Measurements from ENCODE around the gene PIAS1. TPM values are rescaled to one million over a fixed set of nuclear protein-coding genes. Genes with fewer than 3 reads are reported as not detected.
"Not testable (repeated sequence)": the region's sequence is repeated elsewhere in the genome, so short reads cannot be mapped to it uniquely, and the experiment has no call there.

Gene PIAS1
- polyA plus RNA-seq, 2 donors = 10.6 to 13.9 TPM

DNA sequence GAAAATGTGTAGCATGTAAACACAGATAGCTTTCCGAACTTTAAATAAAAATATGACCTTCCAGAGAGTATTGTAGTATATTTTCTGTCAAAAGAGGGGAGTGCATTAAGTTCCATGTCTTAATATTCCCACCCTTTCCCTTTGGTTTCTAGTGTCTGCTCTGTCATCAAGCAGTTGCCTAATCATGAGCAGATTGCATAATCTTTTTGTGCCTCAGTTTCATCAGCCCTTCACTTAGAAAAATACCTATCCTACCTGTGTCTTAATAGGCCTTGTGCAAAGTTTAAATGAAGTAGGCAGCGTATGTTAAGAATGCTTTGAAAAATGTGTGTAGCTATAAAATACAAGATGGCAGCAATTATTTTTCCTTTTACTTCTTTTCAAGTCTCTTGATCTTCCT lies 98.2 kb downstream of the PIAS1 start:
- no peaks in the 10 kb centered on the region for H3K4me1 ChIP-seq (ENCODE audit: control insufficient read depth in 2 of 2, insufficient read depth in 2 of 2, low read length in 1 of 2)
- H3K4me3 ChIP-seq (ENCODE audit: low read depth in 1 of 2, low read length in 2 of 2) = no peak overlapping the region
- H3K27me3 ChIP-seq (ENCODE audit: control insufficient read depth in 1 of 2, insufficient read depth in 2 of 2, low read length in 2 of 2) = no peaks in the 10 kb centered on the region
- no peak overlapping the region for H3K27ac ChIP-seq (ENCODE audit: low read depth in 2 of 2, low read length in 1 of 2)
- no peaks in the 10 kb centered on the region for H3K9me3 ChIP-seq (ENCODE audit: control insufficient read depth in 2 of 2, insufficient read depth in 1 of 2, low read depth in 1 of 2, low read length in 1 of 2)
- WGBS, 2 donors = 96% methylated on average over 2 of the region's 2 CpGs
- peaks cover 2 to 5% of the 10 kb centered on the region in 2 donors for H3K36me3 ChIP-seq (ENCODE audit: control insufficient read depth in 2 of 2, insufficient read depth in 2 of 2, low read length in 1 of 2)

GRCh38 chr15:68154923-68155559 lies 100.9 kb downstream of the PIAS1 start:
- H3K27me3 ChIP-seq (ENCODE audit: control insufficient read depth in 1 of 2, insufficient read depth in 2 of 2, low read length in 2 of 2) = no peaks in the 10 kb centered on the region
- no peak overlapping the region for H3K4me3 ChIP-seq (ENCODE audit: low read depth in 1 of 2, low read length in 2 of 2)
- H3K36me3 ChIP-seq (ENCODE audit: control insufficient read depth in 2 of 2, insufficient read depth in 2 of 2, low read length in 1 of 2) = peaks cover 2% of the 10 kb centered on the region in 2 donors
- no peaks in the 10 kb centered on the region for H3K9me3 ChIP-seq (ENCODE audit: control insufficient read depth in 2 of 2, insufficient read depth in 1 of 2, low read depth in 1 of 2, low read length in 1 of 2)
- no peaks in the 10 kb centered on the region for H3K4me1 ChIP-seq (ENCODE audit: control insufficient read depth in 2 of 2, insufficient read depth in 2 of 2, low read length in 1 of 2)
- H3K27ac ChIP-seq (ENCODE audit: low read depth in 2 of 2, low read length in 1 of 2) = no peak overlapping the region
- WGBS, 2 donors = 35 to 38% methylated on average over 4 of the region's 4 CpGs

DNA sequence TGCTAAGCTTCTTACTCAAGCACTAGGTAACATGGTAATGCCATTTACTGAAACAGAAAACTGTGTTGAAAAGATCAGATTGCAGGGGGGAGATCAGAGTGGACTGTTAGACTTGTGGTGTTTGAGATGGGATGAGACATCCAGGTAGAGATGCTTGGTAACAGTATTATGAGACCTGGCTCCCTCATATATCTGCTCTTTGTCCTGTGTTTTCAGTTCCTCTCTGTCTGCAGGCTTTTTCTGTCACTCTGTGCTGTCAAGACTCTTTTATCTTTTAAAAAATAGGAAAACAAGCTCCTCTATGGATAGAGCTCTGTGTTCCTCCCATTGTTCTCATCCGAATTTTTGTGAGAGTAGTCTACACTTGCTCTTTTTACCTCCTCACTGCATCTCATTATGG lies 103.0 kb downstream of the PIAS1 start:
- Histone ChIP-seq H3K4me1 (ENCODE audit: control insufficient read depth in 2 of 2, insufficient read depth in 2 of 2, low read length in 1 of 2) (no peaks in the 10 kb centered on the region), H3K27ac (ENCODE audit: low read depth in 2 of 2, low read length in 1 of 2) (no peak overlapping the region), H3K27me3 (ENCODE audit: control insufficient read depth in 1 of 2, insufficient read depth in 2 of 2, low read length in 2 of 2) (no peaks in the 10 kb centered on the region), H3K36me3 (ENCODE audit: control insufficient read depth in 2 of 2, insufficient read depth in 2 of 2, low read length in 1 of 2) (peaks cover 2% of the 10 kb centered on the region in 2 donors), H3K9me3 (ENCODE audit: control insufficient read depth in 2 of 2, insufficient read depth in 1 of 2, low read depth in 1 of 2, low read length in 1 of 2) (no peaks in the 10 kb centered on the region), H3K4me3 (ENCODE audit: low read depth in 1 of 2, low read length in 2 of 2) (no peak overlapping the region)
- 0 to 54% methylated on average over 1 of the region's 1 CpG for WGBS, 2 donors

GRCh38 chr15:68158046-68158628 lies 104.0 kb downstream of the PIAS1 start:
- Histone ChIP-seq H3K36me3 (ENCODE audit: control insufficient read depth in 2 of 2, insufficient read depth in 2 of 2, low read length in 1 of 2) (peaks cover 2% of the 10 kb centered on the region in 2 donors), H3K4me3 (ENCODE audit: low read depth in 1 of 2, low read length in 2 of 2) (no peak overlapping the region), H3K4me1 (ENCODE audit: control insufficient read depth in 2 of 2, insufficient read depth in 2 of 2, low read length in 1 of 2) (no peaks in the 10 kb centered on the region), H3K27ac (ENCODE audit: low read depth in 2 of 2, low read length in 1 of 2) (no peak overlapping the region), H3K9me3 (ENCODE audit: control insufficient read depth in 2 of 2, insufficient read depth in 1 of 2, low read depth in 1 of 2, low read length in 1 of 2) (no peaks in the 10 kb centered on the region), H3K27me3 (ENCODE audit: control insufficient read depth in 1 of 2, insufficient read depth in 2 of 2, low read length in 2 of 2) (no peaks in the 10 kb centered on the region)
- 53 to 55% methylated on average over 3 of the region's 3 CpGs for WGBS, 2 donors

GRCh38 chr15:68163191-68163590 lies 109.1 kb downstream of the PIAS1 start:
- no peaks in the 10 kb centered on the region for H3K9me3 ChIP-seq (ENCODE audit: control insufficient read depth in 2 of 2, insufficient read depth in 1 of 2, low read depth in 1 of 2, low read length in 1 of 2)
- no peaks in the 10 kb centered on the region for H3K27me3 ChIP-seq (ENCODE audit: control insufficient read depth in 1 of 2, insufficient read depth in 2 of 2, low read length in 2 of 2)
- H3K4me3 ChIP-seq (ENCODE audit: low read depth in 1 of 2, low read length in 2 of 2) = no peak overlapping the region
- H3K27ac ChIP-seq (ENCODE audit: low read depth in 2 of 2, low read length in 1 of 2) = no peak overlapping the region
- no peaks in the 10 kb centered on the region for H3K4me1 ChIP-seq (ENCODE audit: control insufficient read depth in 2 of 2, insufficient read depth in 2 of 2, low read length in 1 of 2)
- H3K36me3 ChIP-seq (ENCODE audit: control insufficient read depth in 2 of 2, insufficient read depth in 2 of 2, low read length in 1 of 2) = no peaks in the 10 kb centered on the region

DNA sequence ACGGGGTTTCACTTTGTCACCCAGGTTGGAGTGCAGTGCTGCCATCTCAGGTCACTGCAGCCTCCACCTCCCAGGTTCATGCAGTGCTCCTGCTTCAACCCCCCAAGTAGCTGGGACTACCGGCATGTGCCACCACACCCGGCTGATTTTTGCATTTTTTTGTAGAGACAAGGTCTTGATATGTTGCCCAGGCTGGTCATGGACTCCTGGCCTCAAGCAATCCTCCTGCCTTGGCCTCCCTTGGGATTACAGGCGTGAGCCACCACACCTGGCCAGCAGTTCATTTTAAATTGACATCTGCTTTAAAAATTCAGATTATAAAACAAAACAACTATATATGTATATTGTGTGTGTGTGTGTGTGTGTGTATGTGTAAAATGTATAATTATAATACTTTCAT lies 112.7 kb downstream of the PIAS1 start:
- H3K4me1 ChIP-seq (ENCODE audit: control insufficient read depth in 2 of 2, insufficient read depth in 2 of 2, low read length in 1 of 2) = no peaks in the 10 kb centered on the region
- peaks cover 0 to 3% of the 10 kb centered on the region in 2 donors for H3K36me3 ChIP-seq (ENCODE audit: control insufficient read depth in 2 of 2, insufficient read depth in 2 of 2, low read length in 1 of 2)
- no peak overlapping the region for H3K27ac ChIP-seq (ENCODE audit: low read depth in 2 of 2, low read length in 1 of 2)
- no peaks in the 10 kb centered on the region for H3K9me3 ChIP-seq (ENCODE audit: control insufficient read depth in 2 of 2, insufficient read depth in 1 of 2, low read depth in 1 of 2, low read length in 1 of 2)
- H3K27me3 ChIP-seq (ENCODE audit: control insufficient read depth in 1 of 2, insufficient read depth in 2 of 2, low read length in 2 of 2) = no peaks in the 10 kb centered on the region
- H3K4me3 ChIP-seq (ENCODE audit: low read depth in 1 of 2, low read length in 2 of 2) = no peak overlapping the region
- 85 to 89% methylated on average over 4 of the region's 4 CpGs for WGBS, 2 donors

GRCh38 chr15:68172037-68172436 lies 117.9 kb downstream of the PIAS1 start:
- not testable (repeated sequence) for H3K36me3 ChIP-seq (ENCODE audit: control insufficient read depth in 2 of 2, insufficient read depth in 2 of 2, low read length in 1 of 2); H3K4me1 ChIP-seq (ENCODE audit: control insufficient read depth in 2 of 2, insufficient read depth in 2 of 2, low read length in 1 of 2); H3K9me3 ChIP-seq (ENCODE audit: control insufficient read depth in 2 of 2, insufficient read depth in 1 of 2, low read depth in 1 of 2, low read length in 1 of 2); H3K4me3 ChIP-seq (ENCODE audit: low read depth in 1 of 2, low read length in 2 of 2); H3K27ac ChIP-seq (ENCODE audit: low read depth in 2 of 2, low read length in 1 of 2); H3K27me3 ChIP-seq (ENCODE audit: control insufficient read depth in 1 of 2, insufficient read depth in 2 of 2, low read length in 2 of 2)
- WGBS, 2 donors = 76 to 78% methylated on average over 2 of the region's 2 CpGs

GRCh38 chr15:68173119-68173518 lies 119.0 kb downstream of the PIAS1 start:
- WGBS, 2 donors = 96 to 98% methylated on average over 4 of the region's 4 CpGs
- Histone ChIP-seq H3K27ac (ENCODE audit: low read depth in 2 of 2, low read length in 1 of 2) (no peak overlapping the region), H3K36me3 (ENCODE audit: control insufficient read depth in 2 of 2, insufficient read depth in 2 of 2, low read length in 1 of 2) (peaks cover 2 to 5% of the 10 kb centered on the region in 2 donors), H3K4me1 (ENCODE audit: control insufficient read depth in 2 of 2, insufficient read depth in 2 of 2, low read length in 1 of 2) (no peaks in the 10 kb centered on the region), H3K27me3 (ENCODE audit: control insufficient read depth in 1 of 2, insufficient read depth in 2 of 2, low read length in 2 of 2) (no peaks in the 10 kb centered on the region), H3K4me3 (ENCODE audit: low read depth in 1 of 2, low read length in 2 of 2) (no peak overlapping the region), H3K9me3 (ENCODE audit: control insufficient read depth in 2 of 2, insufficient read depth in 1 of 2, low read depth in 1 of 2, low read length in 1 of 2) (no peaks in the 10 kb centered on the region)

GRCh38 chr15:68175526-68175925 lies 121.4 kb downstream of the PIAS1 start:
- WGBS, 2 donors = 71 to 73% methylated on average over 2 of the region's 2 CpGs
- no peaks in the 10 kb centered on the region for H3K27me3 ChIP-seq (ENCODE audit: control insufficient read depth in 1 of 2, insufficient read depth in 2 of 2, low read length in 2 of 2)
- peaks cover 3 to 5% of the 10 kb centered on the region in 2 donors for H3K36me3 ChIP-seq (ENCODE audit: control insufficient read depth in 2 of 2, insufficient read depth in 2 of 2, low read length in 1 of 2)
- H3K4me1 ChIP-seq (ENCODE audit: control insufficient read depth in 2 of 2, insufficient read depth in 2 of 2, low read length in 1 of 2) = no peaks in the 10 kb centered on the region
- no peak overlapping the region for H3K4me3 ChIP-seq (ENCODE audit: low read depth in 1 of 2, low read length in 2 of 2)
- no peaks in the 10 kb centered on the region for H3K9me3 ChIP-seq (ENCODE audit: control insufficient read depth in 2 of 2, insufficient read depth in 1 of 2, low read depth in 1 of 2, low read length in 1 of 2)
- H3K27ac ChIP-seq (ENCODE audit: low read depth in 2 of 2, low read length in 1 of 2) = no peak overlapping the region

GRCh38 chr15:68176601-68177000 lies 122.5 kb downstream of the PIAS1 start:
- Histone ChIP-seq H3K27ac (ENCODE audit: low read depth in 2 of 2, low read length in 1 of 2) (no peak overlapping the region), H3K36me3 (ENCODE audit: control insufficient read depth in 2 of 2, insufficient read depth in 2 of 2, low read length in 1 of 2) (peaks cover 3 to 8% of the 10 kb centered on the region in 2 donors), H3K4me3 (ENCODE audit: low read depth in 1 of 2, low read length in 2 of 2) (no peak overlapping the region), H3K9me3 (ENCODE audit: control insufficient read depth in 2 of 2, insufficient read depth in 1 of 2, low read depth in 1 of 2, low read length in 1 of 2) (no peaks in the 10 kb centered on the region), H3K27me3 (ENCODE audit: control insufficient read depth in 1 of 2, insufficient read depth in 2 of 2, low read length in 2 of 2) (no peaks in the 10 kb centered on the region), H3K4me1 (ENCODE audit: control insufficient read depth in 2 of 2, insufficient read depth in 2 of 2, low read length in 1 of 2) (no peaks in the 10 kb centered on the region)
- WGBS, 2 donors = 92 to 96% methylated on average over 3 of the region's 3 CpGs

Measured in esophagus (tissue), 2 donors.